Suprapubic skin (tissue), 4 donors: Measurements from ENCODE around the gene HCRT. TPM values are rescaled to one million over a fixed set of nuclear protein-coding genes. Genes with fewer than 3 reads are reported as not detected.

ENCODE experiments used
- DNase-seq, 2 donors: peaks; one replicate each; pipeline ENCODE4 v3.0.0-alpha.2; 2019; ENCODE audit warnings: low spot score in 2 of 2
- H3K27ac ChIP-seq: fragments of 200-600 bp; sonication (generic); one replicate; pipeline ENCODE4 v1.5.1; 2019
- H3K27me3 ChIP-seq: fragments of 200-600 bp; sonication (generic); one replicate; pipeline ENCODE4 v1.5.1; 2019
- H3K36me3 ChIP-seq: fragments of 200-600 bp; sonication (generic); one replicate; pipeline ENCODE4 v1.5.1; 2019
- H3K4me1 ChIP-seq: fragments of 200-600 bp; sonication (generic); one replicate; pipeline ENCODE4 v1.5.1; 2019
- H3K4me3 ChIP-seq: fragments of 200-600 bp; sonication (generic); one replicate; pipeline ENCODE4 v1.5.1; 2019; ENCODE audit warnings: mild to moderate bottlenecking
- H3K9me3 ChIP-seq: fragments of 200-600 bp; sonication (generic); one replicate; pipeline ENCODE4 v1.5.1; 2019
- EP300 ChIP-seq: sonication (generic); formaldehyde crosslinking; IDR thresholded peaks from one replicate; pipeline ENCODE4 v1.6.1; 2017; ENCODE audit warnings: antibody characterized with exemption
- POLR2A ChIP-seq, 2 donors: fragments of 450-650 bp; IDR thresholded peaks; one replicate each; pipeline ENCODE4 v1.6.1; 2017; ENCODE audit warnings: antibody characterized with exemption in 2 of 2, mild to moderate bottlenecking in 2 of 2, moderate library complexity in 2 of 2
- POLR2AphosphoS5 ChIP-seq, 3 donors: sonication (generic); formaldehyde crosslinking; IDR thresholded peaks; one replicate each; pipeline ENCODE4 v1.6.1; 2017; ENCODE audit warnings: antibody characterized with exemption in 3 of 3
- WGBS: methylation state at CpG from one replicate; pipeline ENCODE4 v1.1.5; 2018; 5-methylcytosine and 5-hydroxymethylcytosine counted together
- total RNA-seq, 4 donors: library from RNA; depleted of rRNA; stranded (reverse); fragments of >200 nt; gene quantifications; one replicate each; pipeline ENCODE4 v1.1.0, GENCODE V29; 2016
- TF ChIP-seq, protein P1 (sequence below), 2 donors: fragments of 200-600 bp in 1 of 2; fragments of 450-650 bp in 1 of 2; sonication (generic) in 1 of 2; IDR thresholded peaks; one replicate each; pipeline ENCODE4 v1.5.1; 2016 to 2019; ENCODE audit warnings: antibody characterized with exemption in 2 of 2, mild to moderate bottlenecking in 1 of 2, moderate library complexity in 1 of 2

HCRT gene
- total RNA-seq, 4 donors from 2014 or later: not detected

DNA sequence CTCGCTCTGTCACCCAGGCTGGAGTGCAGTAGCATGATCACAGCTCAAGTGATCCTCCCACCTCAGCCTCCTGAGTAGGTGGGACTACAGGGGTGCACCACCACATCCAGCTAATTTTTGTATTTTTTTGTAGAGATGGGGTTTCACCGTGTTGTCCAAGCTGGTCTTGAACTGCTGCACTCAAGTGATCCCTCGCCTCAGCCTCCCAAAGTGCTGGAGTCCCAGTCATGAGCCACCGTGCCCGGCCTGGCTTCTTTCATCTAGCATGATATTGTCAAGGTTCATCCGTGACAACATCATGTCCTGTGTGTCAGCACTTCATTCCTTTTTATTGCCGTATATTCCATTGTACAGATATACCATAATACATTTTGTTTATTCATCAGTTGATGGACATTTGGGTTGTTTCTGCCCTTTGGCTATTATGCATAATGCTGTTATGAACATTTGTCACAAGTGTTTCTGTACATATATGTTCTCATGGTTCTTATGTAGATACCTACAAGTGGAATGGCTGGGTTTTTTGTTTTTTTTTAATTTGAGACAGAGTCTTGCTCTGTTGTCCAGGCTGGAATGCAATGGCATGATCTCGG, 12.4 kb upstream of the HCRT start:
- Histone ChIP-seq H3K4me1 (peaks cover 16% of the 10 kb centered on the region), H3K4me3 (no peak overlapping the region), H3K9me3 (no peaks in the 10 kb centered on the region), H3K36me3 (peaks cover 33% of the 10 kb centered on the region), H3K27ac (no peak overlapping the region), H3K27me3 (no peaks in the 10 kb centered on the region)
- 94% methylated on average over 8 of the region's 8 CpGs for WGBS
- TF ChIP-seq EP300 (no peak), POLR2A (IDR thresholded peaks at IDR 0.05) (no peak), POLR2AphosphoS5 (IDR thresholded peaks at IDR 0.05) (no peak)
- TF ChIP-seq, protein P1, sequence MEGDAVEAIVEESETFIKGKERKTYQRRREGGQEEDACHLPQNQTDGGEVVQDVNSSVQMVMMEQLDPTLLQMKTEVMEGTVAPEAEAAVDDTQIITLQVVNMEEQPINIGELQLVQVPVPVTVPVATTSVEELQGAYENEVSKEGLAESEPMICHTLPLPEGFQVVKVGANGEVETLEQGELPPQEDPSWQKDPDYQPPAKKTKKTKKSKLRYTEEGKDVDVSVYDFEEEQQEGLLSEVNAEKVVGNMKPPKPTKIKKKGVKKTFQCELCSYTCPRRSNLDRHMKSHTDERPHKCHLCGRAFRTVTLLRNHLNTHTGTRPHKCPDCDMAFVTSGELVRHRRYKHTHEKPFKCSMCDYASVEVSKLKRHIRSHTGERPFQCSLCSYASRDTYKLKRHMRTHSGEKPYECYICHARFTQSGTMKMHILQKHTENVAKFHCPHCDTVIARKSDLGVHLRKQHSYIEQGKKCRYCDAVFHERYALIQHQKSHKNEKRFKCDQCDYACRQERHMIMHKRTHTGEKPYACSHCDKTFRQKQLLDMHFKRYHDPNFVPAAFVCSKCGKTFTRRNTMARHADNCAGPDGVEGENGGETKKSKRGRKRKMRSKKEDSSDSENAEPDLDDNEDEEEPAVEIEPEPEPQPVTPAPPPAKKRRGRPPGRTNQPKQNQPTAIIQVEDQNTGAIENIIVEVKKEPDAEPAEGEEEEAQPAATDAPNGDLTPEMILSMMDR (IDR thresholded peaks at IDR 0.05): no peak
- DNase-seq: no peak

GRCh38 chr17:42193969-42194899, 9.0 kb upstream of the HCRT start, which contains the start of gene GHDC:
GHDC (minus strand) TSS chr17:42194494; CDS start chr17:42193581, 913 bp downstream.
- WGBS: 26% methylated on average over 24 of the region's 24 CpGs
- peak; percentile 88 to 91 for DNase-seq

GRCh38 chr17:42193216-42193968, 8.1 kb upstream of the HCRT start:
- no peak overlapping the region for H3K27ac ChIP-seq
- H3K9me3 ChIP-seq: no peaks in the 10 kb centered on the region
- H3K27me3 ChIP-seq: no peaks in the 10 kb centered on the region
- no peak for TF ChIP-seq EP300
- no peak for TF ChIP-seq POLR2AphosphoS5 (IDR thresholded peaks at IDR 0.05)
- no peak for TF ChIP-seq POLR2A (IDR thresholded peaks at IDR 0.05)
- TF ChIP-seq, protein P1 (IDR thresholded peaks at IDR 0.05): no peak
- peak overlapping the region; percentile 76 for H3K4me3 ChIP-seq
- peaks cover 16% of the 10 kb centered on the region for H3K4me1 ChIP-seq
- no peak for DNase-seq
- no peaks in the 10 kb centered on the region for H3K36me3 ChIP-seq
- 65% methylated on average over 6 of the region's 12 CpGs for WGBS

More at GRCh38 chr17:42193969-42194899, 9.0 kb upstream of the HCRT start, which contains the start of gene GHDC:
- TF ChIP-seq, protein P1 (IDR thresholded peaks at IDR 0.05): no peak
- TF ChIP-seq POLR2A (IDR thresholded peaks at IDR 0.05) (no peak), EP300 (no peak), POLR2AphosphoS5 (IDR thresholded peaks at IDR 0.05) (no peak)
- Histone ChIP-seq H3K27ac (peak within 1 kb of the TSS; percentile 81), H3K4me3 (peak within 1 kb of the TSS; percentile 76), H3K4me1 (peaks cover 16% of the 10 kb centered on the region), H3K36me3 (no peaks in the 10 kb centered on the region), H3K9me3 (no peaks in the 10 kb centered on the region), H3K27me3 (no peaks in the 10 kb centered on the region)

GRCh38 chr17:42192189-42193126, 7.2 kb upstream of the HCRT start:
- TF ChIP-seq POLR2A (IDR thresholded peaks at IDR 0.05): no peak
- TF ChIP-seq EP300: no peak
- TF ChIP-seq, protein P1 (IDR thresholded peaks at IDR 0.05): no peak
- no peak for TF ChIP-seq POLR2AphosphoS5 (IDR thresholded peaks at IDR 0.05)
- DNase-seq: peak in 1 of 2 donors; percentile 60
- H3K36me3 ChIP-seq: no peaks in the 10 kb centered on the region
- H3K27me3 ChIP-seq: no peaks in the 10 kb centered on the region
- H3K4me3 ChIP-seq: no peak overlapping the region
- no peaks in the 10 kb centered on the region for H3K9me3 ChIP-seq
- whole genome bisulfite sequencing: 87% methylated on average over 12 of the region's 23 CpGs
- peaks cover 16% of the 10 kb centered on the region for H3K4me1 ChIP-seq
- no peak overlapping the region for H3K27ac ChIP-seq
